Right atrium auricular region (tissue), 2 donors: ENCODE results near the gene TAF13. TPM values are rescaled to one million over a fixed set of nuclear protein-coding genes. Genes with fewer than 3 reads are reported as not detected.
"Not testable (repeated sequence)": the region's sequence is repeated elsewhere in the genome, so short reads cannot be mapped to it uniquely, and the experiment has no call there.

Experiments
- DNase-seq: peaks from one replicate; pipeline ENCODE4 v3.0.0-alpha.2; 2019; ENCODE audit warnings: low spot score
- H3K27ac ChIP-seq, 2 donors: fragments of 200-600 bp; sonication (generic); 1 replicate in 1 of 2; 2 replicates in 1 of 2; pipeline ENCODE4 v1.5.1; 2016 to 2019
- H3K27me3 ChIP-seq, 2 donors: fragments of 200-600 bp; sonication (generic); one replicate each; pipeline versions ENCODE4 v1.5.1 to v1.6.0; 2017 to 2019
- H3K36me3 ChIP-seq: fragments of 200-600 bp; sonication (generic); one replicate; pipeline ENCODE4 v1.5.1; 2016
- H3K4me1 ChIP-seq, 2 donors: fragments of 200-600 bp; sonication (generic); one replicate each; pipeline versions ENCODE4 v1.5.1 to v1.6.0; 2017 to 2019
- H3K4me3 ChIP-seq, 2 donors: fragments of 200-600 bp; sonication (generic); 1 replicate in 1 of 2; 2 replicates in 1 of 2; pipeline ENCODE4 v1.5.1; 2017 to 2019; ENCODE audit warnings: mild to moderate bottlenecking in 1 of 2, moderate library complexity in 1 of 2
- H3K9me3 ChIP-seq, 2 donors: fragments of 200-600 bp; sonication (generic); one replicate each; pipeline ENCODE4 v1.5.1; 2019
- total RNA-seq, 2 donors: library from RNA; depleted of rRNA; stranded (reverse); fragments of >200 nt; gene quantifications; one replicate each; pipeline ENCODE4 v1.1.0, GENCODE V29; 2016
- TF ChIP-seq, protein P1 (sequence below), 2 donors: fragments of 200-600 bp; sonication (generic); IDR thresholded peaks; one replicate each; pipeline ENCODE4 v1.5.1; 2019; ENCODE audit warnings: antibody characterized with exemption in 2 of 2

TAF13 gene
- total RNA-seq, 2 donors from 2014 or later = 32.2 to 35.9 TPM

DNA sequence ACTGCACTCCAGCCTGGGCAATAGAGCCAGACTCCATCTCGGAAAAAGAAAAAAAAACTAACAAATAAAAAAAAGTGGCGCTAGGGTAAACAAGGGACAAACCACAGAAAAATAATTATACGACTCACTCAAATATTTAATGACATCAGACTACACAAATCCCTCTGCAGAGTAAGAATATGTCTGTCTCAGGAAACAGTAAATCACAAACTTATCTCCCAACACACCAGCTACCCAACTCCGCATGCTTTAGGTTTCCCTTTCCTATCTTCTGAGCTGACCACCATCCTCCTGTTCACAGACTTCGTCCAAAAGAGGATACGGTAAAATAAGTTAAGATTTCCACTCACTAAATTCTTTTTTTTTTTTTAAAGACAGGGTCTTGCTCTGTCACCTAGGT is 50.1 kb downstream of the TAF13 start:
- Histone ChIP-seq H3K4me3 (no peak overlapping the region), H3K27me3 (no peaks in the 10 kb centered on the region), H3K36me3 (no peaks in the 10 kb centered on the region), H3K9me3 (no peaks in the 10 kb centered on the region), H3K27ac (no peak overlapping the region), H3K4me1 (no peaks in the 10 kb centered on the region)
- TF ChIP-seq, protein P1, sequence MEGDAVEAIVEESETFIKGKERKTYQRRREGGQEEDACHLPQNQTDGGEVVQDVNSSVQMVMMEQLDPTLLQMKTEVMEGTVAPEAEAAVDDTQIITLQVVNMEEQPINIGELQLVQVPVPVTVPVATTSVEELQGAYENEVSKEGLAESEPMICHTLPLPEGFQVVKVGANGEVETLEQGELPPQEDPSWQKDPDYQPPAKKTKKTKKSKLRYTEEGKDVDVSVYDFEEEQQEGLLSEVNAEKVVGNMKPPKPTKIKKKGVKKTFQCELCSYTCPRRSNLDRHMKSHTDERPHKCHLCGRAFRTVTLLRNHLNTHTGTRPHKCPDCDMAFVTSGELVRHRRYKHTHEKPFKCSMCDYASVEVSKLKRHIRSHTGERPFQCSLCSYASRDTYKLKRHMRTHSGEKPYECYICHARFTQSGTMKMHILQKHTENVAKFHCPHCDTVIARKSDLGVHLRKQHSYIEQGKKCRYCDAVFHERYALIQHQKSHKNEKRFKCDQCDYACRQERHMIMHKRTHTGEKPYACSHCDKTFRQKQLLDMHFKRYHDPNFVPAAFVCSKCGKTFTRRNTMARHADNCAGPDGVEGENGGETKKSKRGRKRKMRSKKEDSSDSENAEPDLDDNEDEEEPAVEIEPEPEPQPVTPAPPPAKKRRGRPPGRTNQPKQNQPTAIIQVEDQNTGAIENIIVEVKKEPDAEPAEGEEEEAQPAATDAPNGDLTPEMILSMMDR (IDR thresholded peaks at IDR 0.05) = no peak
- no peak for DNase-seq

DNA sequence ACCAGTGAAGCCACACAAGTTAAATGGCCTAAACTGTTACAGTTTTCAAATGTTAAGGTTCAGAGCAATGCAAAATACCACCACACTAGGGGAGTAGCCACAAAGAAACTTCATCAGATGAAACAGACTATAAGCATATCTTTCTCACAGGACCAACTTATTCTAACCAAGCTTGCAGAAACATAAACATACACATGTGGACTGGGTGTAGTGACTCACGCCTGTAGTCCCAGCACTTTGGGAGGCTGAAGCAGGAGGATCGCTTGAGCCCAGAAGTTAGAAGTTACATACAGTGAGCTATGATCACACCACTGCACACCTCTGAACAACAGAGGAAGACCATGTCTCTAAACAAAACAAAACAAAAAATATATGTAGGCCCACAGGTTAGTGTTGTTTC is 51.2 kb downstream of the TAF13 start:
- TF ChIP-seq, protein P1 (IDR thresholded peaks at IDR 0.05) = no peak
- no peak for DNase-seq

DNA sequence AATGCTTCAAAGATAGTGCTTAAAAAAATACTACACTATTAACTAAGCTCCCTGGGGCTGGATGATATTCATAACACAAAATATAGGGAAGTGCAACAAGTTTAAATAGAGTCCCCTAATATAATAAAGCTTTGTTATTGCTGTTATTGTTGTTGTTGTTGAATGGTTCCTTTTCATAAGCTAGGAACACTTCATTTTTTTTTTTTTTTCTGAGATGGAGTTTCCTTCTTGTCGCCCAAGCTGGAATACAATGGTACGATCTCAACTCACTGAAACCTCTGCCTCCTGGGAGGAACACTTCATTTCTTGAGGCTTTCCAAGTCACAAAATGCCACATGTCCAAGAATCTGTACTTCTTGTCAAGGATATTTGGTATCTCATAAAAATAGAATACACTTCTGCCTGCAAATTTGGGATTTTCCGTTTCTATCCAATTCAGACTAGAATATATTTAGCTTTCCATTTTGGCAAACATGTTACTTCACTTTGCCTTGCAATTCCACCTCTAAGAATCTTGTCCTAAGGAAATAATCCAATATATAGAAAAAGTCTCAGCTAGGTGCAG is 55.0 kb downstream of the TAF13 start:
- H3K9me3 ChIP-seq = no peaks in the 10 kb centered on the region
- H3K4me1 ChIP-seq = no peaks in the 10 kb centered on the region
- H3K36me3 ChIP-seq = peaks cover 16% of the 10 kb centered on the region
- TF ChIP-seq, protein P1 (IDR thresholded peaks at IDR 0.05) = no peak
- DNase-seq = no peak
- H3K27ac ChIP-seq = no peak overlapping the region
- no peak overlapping the region for H3K4me3 ChIP-seq
- no peaks in the 10 kb centered on the region for H3K27me3 ChIP-seq

More for the DNA sequence above, 51.2 kb downstream of the TAF13 start:
- no peaks in the 10 kb centered on the region for H3K27me3 ChIP-seq
- H3K36me3 ChIP-seq = no peaks in the 10 kb centered on the region
- no peak overlapping the region for H3K27ac ChIP-seq
- H3K9me3 ChIP-seq = no peaks in the 10 kb centered on the region
- no peaks in the 10 kb centered on the region for H3K4me1 ChIP-seq
- no peak overlapping the region for H3K4me3 ChIP-seq

DNA sequence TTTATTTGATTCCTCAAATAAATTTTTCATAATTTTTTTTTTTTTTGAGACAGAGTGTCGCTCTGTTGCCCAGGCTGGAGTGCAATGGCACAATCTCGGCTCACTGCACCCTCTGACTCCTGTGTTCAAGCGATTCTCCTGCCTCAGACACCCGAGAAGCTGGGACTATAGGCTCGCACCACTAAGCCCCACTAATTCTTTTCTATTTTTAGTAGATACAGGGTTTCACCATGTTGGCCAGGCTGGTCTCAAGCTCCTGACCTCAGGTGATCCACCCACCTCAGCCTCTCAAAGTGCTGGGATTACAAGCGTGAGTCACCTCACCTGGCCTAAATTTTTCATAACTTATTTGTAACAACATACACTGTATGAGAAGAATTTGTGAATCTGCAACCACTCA is 58.1 kb downstream of the TAF13 start:
- H3K27me3 ChIP-seq, DNase-seq: not testable (repeated sequence)

DNA sequence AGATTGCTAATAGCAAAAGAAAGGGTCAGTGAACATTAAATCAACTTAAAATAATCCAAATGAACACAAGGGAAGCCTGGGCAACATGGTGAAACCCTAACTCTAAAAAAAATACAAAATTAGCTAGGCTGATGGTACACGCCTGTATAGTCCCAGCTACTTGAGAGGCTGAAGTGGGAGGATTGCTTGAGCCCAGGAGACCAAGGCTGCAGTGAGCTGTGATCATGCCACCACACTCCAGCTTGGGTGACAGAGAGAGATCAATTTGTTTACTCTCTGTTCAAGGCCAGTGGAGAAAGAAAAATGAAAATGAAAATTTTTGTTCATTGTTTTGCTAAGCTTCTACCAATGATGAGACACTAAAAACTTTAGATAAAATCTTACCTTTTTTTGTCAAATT is 58.7 kb downstream of the TAF13 start:
- TF ChIP-seq, protein P1 (IDR thresholded peaks at IDR 0.05) = no peak
- Histone ChIP-seq H3K36me3 (peaks cover 40% of the 10 kb centered on the region), H3K9me3 (no peaks in the 10 kb centered on the region), H3K4me3 (no peak overlapping the region), H3K27ac (no peak overlapping the region), H3K4me1 (no peaks in the 10 kb centered on the region), H3K27me3 (no peaks in the 10 kb centered on the region)
- DNase-seq = no peak

More for the DNA sequence above, 58.1 kb downstream of the TAF13 start:
- not testable (repeated sequence) for H3K9me3 ChIP-seq, H3K27ac ChIP-seq, H3K4me3 ChIP-seq, H3K4me1 ChIP-seq
- peaks cover 37% of the 10 kb centered on the region for H3K36me3 ChIP-seq

Other genes with a start within 250 kb of the TAF13 start
- not detected for gene AKNAD1, start 218.9 kb downstream of the TAF13 start, total RNA-seq
- 10 to 100 TPM in 1 of 2 donors, 1 to 10 TPM in 1; 7.9 to 17.2 TPM for gene GPSM2, start 199.0 kb downstream of the TAF13 start, total RNA-seq
- 10 to 100 TPM; 19.7 to 20.5 TPM for gene CLCC1, start 112.5 kb downstream of the TAF13 start, total RNA-seq
- 10 to 100 TPM; 14.0 to 22.4 TPM for gene WDR47, start 33.9 kb downstream of the TAF13 start, total RNA-seq
- gene TMEM167B, start 14.8 kb upstream of the TAF13 start, total RNA-seq = 10 to 100 TPM; 18.9 to 23.9 TPM
- gene ELAPOR1, start 38.1 kb upstream of the TAF13 start, total RNA-seq = under 1 TPM; 0.11 to 0.12 TPM
- gene SARS1, start 137.9 kb upstream of the TAF13 start, total RNA-seq = 100 to 1,000 TPM; 108 to 130 TPM
- 10 to 100 TPM; 20.2 to 23.7 TPM for gene CELSR2, start 173.5 kb upstream of the TAF13 start, total RNA-seq
- gene PSRC1, start 207.1 kb upstream of the TAF13 start, total RNA-seq = 1 to 10 TPM; 2.2 to 2.4 TPM
- gene MYBPHL, start 231.0 kb upstream of the TAF13 start, total RNA-seq = 100 to 1,000 TPM in 1 of 2 donors, 10 to 100 TPM in 1; 62.2 to 381 TPM